Measurements from ENCODE around the gene POSTN. TPM values are rescaled to one million over a fixed set of nuclear protein-coding genes. Genes with fewer than 3 reads are reported as not detected.

The POSTN gene
- total and polyA plus RNA-seq, 2 of the 8 experiments (the other 6 are each of a cell fraction or from before 2014, with no cell fraction given) = 0.30 to 0.74 TPM

DNA sequence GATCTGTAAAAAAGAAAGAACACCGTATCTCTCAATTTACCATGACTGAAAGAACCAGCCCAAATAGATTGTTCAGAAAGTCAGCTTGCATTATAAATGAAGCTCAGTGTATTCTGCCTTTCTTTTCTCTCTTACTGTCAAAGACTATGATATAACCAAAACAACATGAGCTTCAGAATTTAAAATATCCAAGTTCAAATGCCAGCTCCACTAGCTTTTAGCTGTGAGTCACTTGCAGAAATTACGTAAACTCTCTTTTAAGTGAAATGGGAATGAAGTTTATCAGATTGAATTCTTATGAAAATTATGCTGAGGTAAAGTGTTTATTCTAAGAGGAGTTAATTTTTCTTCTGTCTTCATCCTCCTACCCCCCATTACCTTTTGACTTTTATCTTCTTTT is 20.0 kb upstream of the POSTN start:
- ChIA-PET POLR2A (ENCODE audit: partially characterized antibody) (no interaction called here), CTCF (ENCODE audit: partially characterized antibody) (interaction anchor here (2.1 kb wide), 1 partner anchor 16 kb away, joined by 6 read pairs; no protein-coding TSS in a partner anchor)
- Histone ChIP-seq H2BK20ac (ENCODE audit: low read length) (no peak overlapping the region), H3K18ac (ENCODE audit: extremely low read depth, low read length) (no peak overlapping the region), H2BK5ac (ENCODE audit: low read depth, low read length) (no peak overlapping the region), H3K27me3 (replicated peaks in 1 of 4; ENCODE audit: control insufficient read depth in 3 of 4, extremely low read depth in 1 of 4, insufficient read depth in 3 of 4, low read length in 3 of 4) (no peaks in the 10 kb centered on the region), H4K20me1 (replicated peaks in 1 of 2; ENCODE audit: control insufficient read depth in 1 of 2, insufficient read depth in 2 of 2, low read length in 2 of 2) (no peaks in the 10 kb centered on the region), H3K27ac (ENCODE audit: low read depth, low read length) (no peak overlapping the region), H2BK15ac (ENCODE audit: low read length) (no peak overlapping the region), H2AFZ (ENCODE audit: low read length) (no peak overlapping the region), H3K23me2 (ENCODE audit: low read depth, low read length) (no peaks in the 10 kb centered on the region), H3K9me3 (ENCODE audit: insufficient read depth in 2 of 2, low read depth in 1 of 2, low read length in 1 of 2) (no peaks in the 10 kb centered on the region), H3K14ac (ENCODE audit: insufficient read length) (no peak overlapping the region), H3K4ac (replicated peaks; ENCODE audit: insufficient read length, low read depth, low read length) (no peak overlapping the region), H3K36me3 (ENCODE audit: control insufficient read depth in 2 of 4, insufficient read depth in 4 of 4, low read length in 3 of 4) (no peaks in the 10 kb centered on the region), H2BK120ac (replicated peaks; ENCODE audit: low read depth, low read length) (no peak overlapping the region), H2AK5ac (ENCODE audit: low read depth, low read length) (no peak overlapping the region), H3K4me1 (replicated peaks in 1 of 4; ENCODE audit: control insufficient read depth in 3 of 4, insufficient read depth in 4 of 4, low read length in 3 of 4) (no peaks in the 10 kb centered on the region), H3K4me2 (ENCODE audit: insufficient read depth in 1 of 2, low read depth in 2 of 2, low read length in 2 of 2) (no peak overlapping the region), H4K8ac (ENCODE audit: extremely low read depth, insufficient read depth, low read length) (no peak overlapping the region), H3K23ac (ENCODE audit: insufficient read length) (no peak overlapping the region), H4K5ac (ENCODE audit: insufficient read length, low read depth, low read length) (no peak overlapping the region), H4K91ac (replicated peaks; ENCODE audit: insufficient read length, low read length) (no peak overlapping the region), H2BK12ac (ENCODE audit: low read depth, low read length) (no peak overlapping the region), H3K4me3 (ENCODE audit: extremely low read depth in 1 of 4, insufficient read depth in 2 of 4, low read depth in 3 of 4, low read length in 4 of 4) (no peak overlapping the region), H3K79me1 (ENCODE audit: low read depth, low read length) (no peaks in the 10 kb centered on the region), H3K56ac (replicated peaks; ENCODE audit: insufficient read length, low read depth, low read length) (no peak overlapping the region), H3K9ac (replicated peaks in 1 of 4; ENCODE audit: extremely low read depth in 1 of 4, low read depth in 3 of 4, low read length in 3 of 4) (no peak overlapping the region), H3K79me2 (ENCODE audit: control insufficient read depth in 1 of 2, insufficient read depth in 2 of 2, low read length in 2 of 2) (no peaks in the 10 kb centered on the region)
- 81% methylated on average over 2 of the region's 2 CpGs; no CpG with 5 or more reads in 1 of the 2 experiments for WGBS, 2 experiments (ENCODE audit: extremely low coverage in 1 of 2, insufficient coverage in 1 of 2, insufficient read length in 1 of 2, insufficient replicate concordance in 2 of 2, low coverage in 1 of 2, low lambda C conversion rate in 2 of 2, missing lambda C conversion rate in 1 of 2)
- DNase-seq (ENCODE audit: low read depth in 1 of 2, low spot score in 2 of 2) (no peak), FAIRE-seq (no peak)
- no peak for TF ChIP-seq BCL11A (IDR thresholded peaks at IDR 0.05; ENCODE audit: low read depth in 2 of 2, low read length in 2 of 2)
- no peak for TF ChIP-seq CHD1 (IDR thresholded peaks at IDR 0.05; ENCODE audit: low read depth, low read length)

All from H1 (cell line).